ENCODE data around the gene GNL1.

DNA sequence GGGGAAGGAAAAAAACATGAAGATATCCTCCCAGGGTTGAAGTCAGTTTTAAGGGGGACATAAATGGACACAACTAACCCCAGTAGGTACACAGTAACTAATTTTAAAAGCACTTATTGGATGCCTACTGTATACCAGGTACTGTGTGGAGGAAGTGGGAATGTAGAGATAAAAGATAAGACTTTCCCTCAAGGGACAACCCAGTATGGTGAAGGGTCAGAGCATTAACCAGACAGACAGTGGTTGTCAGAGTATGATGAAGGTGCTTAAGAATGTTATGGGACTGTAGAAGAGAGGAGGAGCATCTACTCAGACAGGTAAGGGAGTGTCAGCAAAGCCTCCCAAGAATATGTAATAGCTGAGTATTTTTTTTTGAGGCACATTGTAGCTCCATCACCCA, 15.9 kb upstream of the GNL1 start:
- TF ChIP-seq, protein P1, sequence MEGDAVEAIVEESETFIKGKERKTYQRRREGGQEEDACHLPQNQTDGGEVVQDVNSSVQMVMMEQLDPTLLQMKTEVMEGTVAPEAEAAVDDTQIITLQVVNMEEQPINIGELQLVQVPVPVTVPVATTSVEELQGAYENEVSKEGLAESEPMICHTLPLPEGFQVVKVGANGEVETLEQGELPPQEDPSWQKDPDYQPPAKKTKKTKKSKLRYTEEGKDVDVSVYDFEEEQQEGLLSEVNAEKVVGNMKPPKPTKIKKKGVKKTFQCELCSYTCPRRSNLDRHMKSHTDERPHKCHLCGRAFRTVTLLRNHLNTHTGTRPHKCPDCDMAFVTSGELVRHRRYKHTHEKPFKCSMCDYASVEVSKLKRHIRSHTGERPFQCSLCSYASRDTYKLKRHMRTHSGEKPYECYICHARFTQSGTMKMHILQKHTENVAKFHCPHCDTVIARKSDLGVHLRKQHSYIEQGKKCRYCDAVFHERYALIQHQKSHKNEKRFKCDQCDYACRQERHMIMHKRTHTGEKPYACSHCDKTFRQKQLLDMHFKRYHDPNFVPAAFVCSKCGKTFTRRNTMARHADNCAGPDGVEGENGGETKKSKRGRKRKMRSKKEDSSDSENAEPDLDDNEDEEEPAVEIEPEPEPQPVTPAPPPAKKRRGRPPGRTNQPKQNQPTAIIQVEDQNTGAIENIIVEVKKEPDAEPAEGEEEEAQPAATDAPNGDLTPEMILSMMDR (IDR thresholded peaks at IDR 0.05): no peak
- TF ChIP-seq RAD21 (IDR thresholded peaks at IDR 0.05; ENCODE audit: low read length): no peak
- no peak for TF ChIP-seq TAF1 (IDR thresholded peaks at IDR 0.05; ENCODE audit: borderline replicate concordance, low read depth, low read length)
- TF ChIP-seq POLR2AphosphoS5 (IDR thresholded peaks at IDR 0.05; ENCODE audit: low read depth, low read length): no peak
- TF ChIP-seq, protein P2, sequence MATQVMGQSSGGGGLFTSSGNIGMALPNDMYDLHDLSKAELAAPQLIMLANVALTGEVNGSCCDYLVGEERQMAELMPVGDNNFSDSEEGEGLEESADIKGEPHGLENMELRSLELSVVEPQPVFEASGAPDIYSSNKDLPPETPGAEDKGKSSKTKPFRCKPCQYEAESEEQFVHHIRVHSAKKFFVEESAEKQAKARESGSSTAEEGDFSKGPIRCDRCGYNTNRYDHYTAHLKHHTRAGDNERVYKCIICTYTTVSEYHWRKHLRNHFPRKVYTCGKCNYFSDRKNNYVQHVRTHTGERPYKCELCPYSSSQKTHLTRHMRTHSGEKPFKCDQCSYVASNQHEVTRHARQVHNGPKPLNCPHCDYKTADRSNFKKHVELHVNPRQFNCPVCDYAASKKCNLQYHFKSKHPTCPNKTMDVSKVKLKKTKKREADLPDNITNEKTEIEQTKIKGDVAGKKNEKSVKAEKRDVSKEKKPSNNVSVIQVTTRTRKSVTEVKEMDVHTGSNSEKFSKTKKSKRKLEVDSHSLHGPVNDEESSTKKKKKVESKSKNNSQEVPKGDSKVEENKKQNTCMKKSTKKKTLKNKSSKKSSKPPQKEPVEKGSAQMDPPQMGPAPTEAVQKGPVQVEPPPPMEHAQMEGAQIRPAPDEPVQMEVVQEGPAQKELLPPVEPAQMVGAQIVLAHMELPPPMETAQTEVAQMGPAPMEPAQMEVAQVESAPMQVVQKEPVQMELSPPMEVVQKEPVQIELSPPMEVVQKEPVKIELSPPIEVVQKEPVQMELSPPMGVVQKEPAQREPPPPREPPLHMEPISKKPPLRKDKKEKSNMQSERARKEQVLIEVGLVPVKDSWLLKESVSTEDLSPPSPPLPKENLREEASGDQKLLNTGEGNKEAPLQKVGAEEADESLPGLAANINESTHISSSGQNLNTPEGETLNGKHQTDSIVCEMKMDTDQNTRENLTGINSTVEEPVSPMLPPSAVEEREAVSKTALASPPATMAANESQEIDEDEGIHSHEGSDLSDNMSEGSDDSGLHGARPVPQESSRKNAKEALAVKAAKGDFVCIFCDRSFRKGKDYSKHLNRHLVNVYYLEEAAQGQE (IDR thresholded peaks at IDR 0.05; ENCODE audit: low read depth, low read length): no peak
- no peak for TF ChIP-seq RFX5 (IDR thresholded peaks at IDR 0.05; ENCODE audit: low read length)
- TF ChIP-seq NRF1 (IDR thresholded peaks at IDR 0.05; ENCODE audit: low read depth, low read length): no peak
- TF ChIP-seq SMC3 (IDR thresholded peaks at IDR 0.05; ENCODE audit: low read depth, low read length): no peak
- no peak for TF ChIP-seq GABPA (IDR thresholded peaks at IDR 0.05; ENCODE audit: low read depth)
- TF ChIP-seq, protein P3, sequence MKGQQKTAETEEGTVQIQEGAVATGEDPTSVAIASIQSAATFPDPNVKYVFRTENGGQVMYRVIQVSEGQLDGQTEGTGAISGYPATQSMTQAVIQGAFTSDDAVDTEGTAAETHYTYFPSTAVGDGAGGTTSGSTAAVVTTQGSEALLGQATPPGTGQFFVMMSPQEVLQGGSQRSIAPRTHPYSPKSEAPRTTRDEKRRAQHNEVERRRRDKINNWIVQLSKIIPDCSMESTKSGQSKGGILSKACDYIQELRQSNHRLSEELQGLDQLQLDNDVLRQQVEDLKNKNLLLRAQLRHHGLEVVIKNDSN (IDR thresholded peaks at IDR 0.05; ENCODE audit: borderline replicate concordance, low read depth): no peak
- TF ChIP-seq YY1 (IDR thresholded peaks at IDR 0.05; ENCODE audit: low read depth): no peak
- TF ChIP-seq, protein P4, sequence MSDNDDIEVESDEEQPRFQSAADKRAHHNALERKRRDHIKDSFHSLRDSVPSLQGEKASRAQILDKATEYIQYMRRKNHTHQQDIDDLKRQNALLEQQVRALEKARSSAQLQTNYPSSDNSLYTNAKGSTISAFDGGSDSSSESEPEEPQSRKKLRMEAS (IDR thresholded peaks at IDR 0.05; ENCODE audit: low read depth): no peak

All from SK-N-SH (cell line).